ENCODE measurements around the gene ATP1A2.

DNA sequence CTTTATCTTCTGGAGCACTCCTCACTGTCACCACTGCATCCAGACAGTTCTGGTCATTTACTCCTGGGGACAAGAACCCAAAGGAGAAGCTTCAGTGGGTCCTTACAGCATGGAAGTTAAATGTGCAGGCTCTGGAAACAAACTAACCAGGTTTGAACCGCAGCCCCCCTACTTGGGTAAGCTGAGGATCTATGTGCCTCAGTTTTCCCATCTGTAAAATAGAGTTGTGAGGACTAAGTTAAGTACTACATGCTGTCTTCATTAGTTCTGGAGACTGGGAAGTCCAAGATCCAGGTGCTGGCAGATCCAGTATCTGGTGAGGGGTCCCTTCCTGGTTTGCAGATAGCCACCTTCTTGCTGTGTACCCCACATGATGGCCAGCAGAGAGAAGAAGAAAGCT lies 8.0 kb upstream of the ATP1A2 start:
- no peak for TF ChIP-seq EZH2 (IDR thresholded peaks at IDR 0.05; ENCODE audit: borderline replicate concordance, low read length)
- TF ChIP-seq, protein P1, sequence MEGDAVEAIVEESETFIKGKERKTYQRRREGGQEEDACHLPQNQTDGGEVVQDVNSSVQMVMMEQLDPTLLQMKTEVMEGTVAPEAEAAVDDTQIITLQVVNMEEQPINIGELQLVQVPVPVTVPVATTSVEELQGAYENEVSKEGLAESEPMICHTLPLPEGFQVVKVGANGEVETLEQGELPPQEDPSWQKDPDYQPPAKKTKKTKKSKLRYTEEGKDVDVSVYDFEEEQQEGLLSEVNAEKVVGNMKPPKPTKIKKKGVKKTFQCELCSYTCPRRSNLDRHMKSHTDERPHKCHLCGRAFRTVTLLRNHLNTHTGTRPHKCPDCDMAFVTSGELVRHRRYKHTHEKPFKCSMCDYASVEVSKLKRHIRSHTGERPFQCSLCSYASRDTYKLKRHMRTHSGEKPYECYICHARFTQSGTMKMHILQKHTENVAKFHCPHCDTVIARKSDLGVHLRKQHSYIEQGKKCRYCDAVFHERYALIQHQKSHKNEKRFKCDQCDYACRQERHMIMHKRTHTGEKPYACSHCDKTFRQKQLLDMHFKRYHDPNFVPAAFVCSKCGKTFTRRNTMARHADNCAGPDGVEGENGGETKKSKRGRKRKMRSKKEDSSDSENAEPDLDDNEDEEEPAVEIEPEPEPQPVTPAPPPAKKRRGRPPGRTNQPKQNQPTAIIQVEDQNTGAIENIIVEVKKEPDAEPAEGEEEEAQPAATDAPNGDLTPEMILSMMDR (IDR thresholded peaks at IDR 0.05; ENCODE audit: low read length), result no peak
